GM12801 (cell line): Measurements from ENCODE around the gene SS18L1.

Experiments used
- CTCF ChIP-seq: IDR thresholded peaks from one replicate; pipeline ENCODE4 v1.5.1; 2011; ENCODE audit warnings: control low read depth; ENCODE audit not compliant: insufficient read length; ENCODE audit errors: extremely low read depth

The SS18L1 gene

DNA sequence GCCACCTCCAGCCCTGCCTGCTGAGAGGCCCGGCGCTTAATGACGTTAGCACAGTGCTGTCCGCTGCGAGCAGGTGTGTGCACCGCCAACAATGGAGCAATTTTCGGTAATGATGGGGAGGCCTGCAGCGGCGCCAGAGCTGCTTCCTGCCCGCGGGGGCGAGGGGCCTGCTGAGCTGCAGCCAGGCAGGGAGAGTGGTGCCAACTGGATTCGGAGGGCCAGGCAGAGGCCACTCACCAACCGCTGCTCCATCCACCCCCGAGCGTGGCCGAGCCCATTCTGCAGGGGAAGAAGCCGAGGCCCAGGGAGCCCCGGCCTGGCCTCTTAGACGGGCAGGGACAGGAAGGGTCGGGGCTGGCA is 66.9 kb downstream of the SS18L1 start:
- no peak for TF ChIP-seq CTCF

GRCh38 chr20:62211216-62211615 is 67.6 kb downstream of the SS18L1 start:
- no peak for TF ChIP-seq CTCF

GRCh38 chr20:62211769-62212288 is 68.3 kb downstream of the SS18L1 start:
- TF ChIP-seq CTCF: no peak

DNA sequence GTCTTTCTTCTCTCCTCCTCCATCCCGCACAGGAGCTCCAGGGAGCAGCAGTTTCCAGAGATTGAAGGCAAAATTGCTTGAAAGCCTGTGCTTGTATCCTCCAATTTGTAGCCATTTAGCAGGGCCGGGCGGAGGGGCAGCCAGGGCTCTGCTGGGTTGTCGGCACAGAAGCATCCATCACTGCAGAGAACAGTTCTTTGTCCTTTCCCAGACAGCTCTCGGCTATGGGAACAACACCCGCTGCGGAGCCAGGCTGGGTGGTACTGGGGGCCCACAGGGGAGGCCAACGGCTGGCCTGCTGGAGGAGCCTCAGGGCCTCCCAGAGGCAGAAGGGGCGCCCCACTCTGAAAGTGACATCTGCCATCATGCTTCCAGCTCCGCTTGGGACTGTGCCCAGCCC is 68.7 kb downstream of the SS18L1 start:
- TF ChIP-seq CTCF: no peak

DNA sequence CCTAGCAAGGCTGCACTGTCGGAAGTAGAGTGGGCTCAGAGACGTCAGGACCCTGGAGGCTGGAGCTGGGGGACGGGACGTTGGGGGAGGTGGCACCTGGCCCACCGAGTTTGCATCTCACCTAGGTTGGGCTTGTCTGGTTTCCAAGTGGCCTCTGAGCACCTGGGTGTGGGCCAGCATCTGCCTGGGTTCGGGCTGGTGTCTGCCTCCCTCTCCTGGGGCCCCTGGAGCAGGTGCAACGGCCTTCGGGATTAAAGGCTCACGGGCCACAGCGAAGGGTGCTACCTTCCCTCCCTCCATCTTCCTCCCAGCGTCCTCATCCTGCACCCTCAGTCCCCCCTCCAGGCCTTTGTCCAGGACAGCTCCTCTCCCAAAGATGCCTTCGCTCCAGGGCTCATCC is 70.5 kb downstream of the SS18L1 start:
- TF ChIP-seq CTCF: no peak

DNA sequence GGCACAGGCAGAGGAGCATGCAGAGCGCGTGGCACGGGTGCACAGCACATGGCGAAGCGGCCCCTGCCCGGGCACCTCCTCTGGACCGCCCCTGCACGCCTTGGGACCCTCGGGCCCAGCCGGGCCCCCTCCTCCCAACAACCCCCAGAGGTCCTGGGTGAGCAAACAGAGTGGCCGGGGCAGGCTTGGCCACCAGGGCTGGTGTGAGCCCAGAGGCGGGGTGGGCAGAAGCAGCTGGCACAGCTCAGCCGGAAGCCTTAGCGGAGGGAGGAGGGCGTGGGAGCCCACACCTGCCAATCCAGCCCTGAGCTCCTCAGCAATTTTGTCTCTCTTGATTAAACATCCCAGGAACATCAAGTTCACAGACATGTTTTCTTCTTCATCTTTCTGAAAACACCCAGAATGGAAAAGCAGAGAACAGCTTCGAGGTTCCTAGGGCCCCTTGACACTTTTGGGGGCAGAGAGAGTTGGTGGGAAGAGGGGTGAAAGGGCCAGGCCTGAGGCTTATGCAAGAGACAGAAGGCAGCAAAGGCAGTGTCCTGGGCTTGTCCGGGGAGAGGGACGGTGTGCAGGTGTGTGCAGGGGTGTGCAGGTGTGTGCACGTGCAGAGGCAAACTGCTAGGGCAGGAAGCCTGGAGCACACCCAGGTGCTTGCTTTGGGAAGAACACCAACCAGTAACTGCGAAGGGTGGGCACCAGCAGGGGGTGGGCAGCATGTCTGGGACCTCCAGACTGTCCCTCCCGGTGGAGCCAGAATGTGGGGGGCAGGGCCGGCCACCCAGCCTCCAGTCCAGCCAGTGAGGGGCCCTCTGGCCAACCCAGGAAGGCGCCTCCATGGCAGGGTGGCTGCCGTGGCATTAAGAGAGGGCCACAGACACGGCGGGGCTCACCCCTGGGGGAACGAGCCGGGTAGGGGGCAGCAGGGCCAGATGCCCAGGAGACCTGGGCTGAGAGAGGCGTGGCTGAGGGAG is 71.7 kb downstream of the SS18L1 start:
- no peak for TF ChIP-seq CTCF

DNA sequence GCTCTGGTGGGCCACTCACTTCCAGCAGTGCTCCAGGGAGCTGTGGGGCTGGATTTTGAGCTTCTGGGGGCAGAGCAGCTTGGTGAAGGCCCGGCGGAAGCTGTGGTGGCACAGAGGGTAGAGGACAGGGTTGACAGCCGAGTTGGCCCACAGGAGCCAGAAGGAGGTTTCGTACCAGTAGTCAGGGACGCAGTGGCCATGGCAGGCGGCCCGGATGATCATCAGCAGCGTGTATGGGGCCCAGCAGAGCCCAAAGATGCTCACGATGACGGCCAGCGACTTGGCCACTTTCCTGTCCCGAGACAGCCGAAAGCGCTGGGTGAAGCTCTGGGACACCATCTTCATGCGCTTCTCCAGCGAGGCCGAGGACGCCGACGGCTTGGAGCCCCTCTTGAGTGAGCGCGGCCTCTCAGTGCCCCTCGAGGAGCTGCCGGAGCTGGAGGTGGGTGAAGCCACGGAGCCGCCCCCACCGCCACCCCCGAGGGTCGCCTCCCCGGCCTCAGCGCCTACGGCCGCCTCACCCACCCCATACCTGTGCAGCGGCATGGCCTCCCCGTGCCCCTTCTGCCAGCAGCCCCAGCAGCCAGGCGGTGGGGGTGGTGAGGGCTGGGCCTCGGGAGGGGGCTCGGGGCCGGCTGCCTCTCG is 72.5 kb downstream of the SS18L1 start:
- TF ChIP-seq CTCF: no peak
